ENCODE data around the gene ZNF320.
A peak's percentile ranks its signal among the peaks of the same experiment; 100 is the strongest.
"Not testable (repeated sequence)": the region's sequence is repeated elsewhere in the genome, so short reads cannot be mapped to it uniquely, and the experiment has no call there.

ZNF320 gene

GRCh38 chr19:52880895-52881389 lies 16.5 kb downstream of the ZNF320 start:
- no peak for TF ChIP-seq CTCF (IDR thresholded peaks at IDR 0.05; ENCODE audit: insufficient read depth, low read length, poor library complexity, severe bottlenecking)
- Histone ChIP-seq H3K36me3 (ENCODE audit: control insufficient read depth, insufficient read depth, low read length) (peaks cover 2% of the 10 kb centered on the region), H3K4me3 (replicated peaks; ENCODE audit: low read depth, low read length) (no peak overlapping the region), H3K27me3 (replicated peaks; ENCODE audit: control insufficient read depth, insufficient read depth, low read length) (no peaks in the 10 kb centered on the region)
- DNase-seq (ENCODE audit: extremely low read depth, insufficient read length): no peak

GRCh38 chr19:52872996-52873395 lies 24.4 kb downstream of the ZNF320 start:
- H3K36me3 ChIP-seq (ENCODE audit: control insufficient read depth, insufficient read depth, low read length); H3K4me3 ChIP-seq (replicated peaks; ENCODE audit: low read depth, low read length); DNase-seq (ENCODE audit: extremely low read depth, insufficient read length); H3K27me3 ChIP-seq (replicated peaks; ENCODE audit: control insufficient read depth, insufficient read depth, low read length): not testable (repeated sequence)

- Histone ChIP-seq H3K4me3 (replicated peaks; ENCODE audit: low read depth, low read length) (no peak overlapping the region), H3K36me3 (ENCODE audit: control insufficient read depth, insufficient read depth, low read length) (no peaks in the 10 kb centered on the region), H3K27me3 (replicated peaks; ENCODE audit: control insufficient read depth, insufficient read depth, low read length) (no peaks in the 10 kb centered on the region)
- no peak for TF ChIP-seq CTCF (IDR thresholded peaks at IDR 0.05; ENCODE audit: insufficient read depth, low read length, poor library complexity, severe bottlenecking)
- DNase-seq (ENCODE audit: extremely low read depth, insufficient read length): no peak
Measured at GRCh38 chr19:52871466-52871865, 26.0 kb downstream of the ZNF320 start.

- not testable (repeated sequence) for H3K4me3 ChIP-seq (replicated peaks; ENCODE audit: low read depth, low read length); H3K36me3 ChIP-seq (ENCODE audit: control insufficient read depth, insufficient read depth, low read length); H3K27me3 ChIP-seq (replicated peaks; ENCODE audit: control insufficient read depth, insufficient read depth, low read length); DNase-seq (ENCODE audit: extremely low read depth, insufficient read length)
Measured at GRCh38 chr19:52868031-52868430, 29.4 kb downstream of the ZNF320 start.

GRCh38 chr19:52857378-52858191 lies 39.9 kb downstream of the ZNF320 start, which contains the start of gene ZNF468:
TSS of gene ZNF468 (minus strand) at chr19:52857619. CDS start at chr19:52854272, 3,347 bp downstream.
- not testable (repeated sequence) for H3K27me3 ChIP-seq (replicated peaks; ENCODE audit: control insufficient read depth, insufficient read depth, low read length); H3K36me3 ChIP-seq (ENCODE audit: control insufficient read depth, insufficient read depth, low read length)
- DNase-seq (ENCODE audit: extremely low read depth, insufficient read length): peak; percentile 74
- H3K4me3 ChIP-seq (replicated peaks; ENCODE audit: low read depth, low read length): peak within 1 kb of the TSS; percentile 81

- not testable (repeated sequence) for DNase-seq (ENCODE audit: extremely low read depth, insufficient read length); H3K27me3 ChIP-seq (replicated peaks; ENCODE audit: control insufficient read depth, insufficient read depth, low read length); H3K36me3 ChIP-seq (ENCODE audit: control insufficient read depth, insufficient read depth, low read length)
- H3K4me3 ChIP-seq (replicated peaks; ENCODE audit: low read depth, low read length): peak overlapping the region; percentile 81
Measured at GRCh38 chr19:52856540-52857377, 40.7 kb downstream of the ZNF320 start.
